PC-9 (cell line): ENCODE measurements around the gene KCNK4. TPM values are rescaled to one million over a fixed set of nuclear protein-coding genes. Genes with fewer than 3 reads are reported as not detected.

Experiments
- BruUV-seq: library from RNA; stranded (reverse); fragments of 400-500 nt; replicated peaks from 2 replicates; lab custom pipeline; 2021; lab: Mats Ljungman, UMichigan
- CTCF ChIA-PET: fragments of 300-600 bp; sonication (Branson Sonifier 250); formaldehyde crosslinking; loops from one replicate; lab custom pipeline; 2022; ENCODE audit warnings: antibody characterized with exemption; lab: Charles Lee
- POLR2A ChIA-PET: fragments of 300-600 bp; sonication (Branson Sonifier 250); formaldehyde crosslinking; loops from one replicate; lab custom pipeline; 2022; ENCODE audit warnings: antibody characterized with exemption; ENCODE audit not compliant: unreplicated experiment; lab: Charles Lee
- DNase-seq, 2 experiments: peaks; one replicate each; pipeline versions ENCODE4 v3.0.0 to v3.0.0-alpha.2; 2015 to 2022; ENCODE audit warnings: mixed read lengths in 1 of 2
- H2AFZ ChIP-seq: fragments of 200-600 bp; sonication (generic); 2 replicates; pipeline ENCODE4 v1.8.1; 2017; ENCODE audit warnings: antibody characterized with exemption
- H3F3A ChIP-seq: fragments of 200-600 bp; sonication (generic); 2 replicates; pipeline ENCODE4 v1.8.1; 2017; ENCODE audit warnings: antibody characterized with exemption, mild to moderate bottlenecking, low read depth; ENCODE audit not compliant: insufficient read depth
- H3K27ac ChIP-seq: fragments of 200-600 bp; sonication (generic); 2 replicates; pipeline ENCODE4 v1.6.1; 2016; ENCODE audit warnings: mixed run types
- H3K27me3 ChIP-seq: fragments of 200-600 bp; sonication (generic); 2 replicates; pipeline ENCODE4 v1.6.1; 2016; ENCODE audit warnings: low read depth, mixed run types; ENCODE audit not compliant: insufficient read depth
- H3K36me3 ChIP-seq: fragments of 200-600 bp; sonication (generic); 2 replicates; pipeline ENCODE4 v1.6.1; 2016; ENCODE audit warnings: low read depth, mixed run types
- H3K4me1 ChIP-seq: fragments of 200-600 bp; sonication (generic); replicated peaks from 2 replicates; pipeline ENCODE4 v1.6.1; 2016; ENCODE audit warnings: mixed run types; ENCODE audit not compliant: insufficient read depth
- H3K4me2 ChIP-seq: fragments of 200-600 bp; sonication (generic); 2 replicates; pipeline ENCODE4 v1.6.1; 2017; ENCODE audit warnings: mixed run types
- H3K4me3 ChIP-seq: fragments of 200-600 bp; sonication (generic); 2 replicates; pipeline ENCODE4 v1.6.1; 2016; ENCODE audit warnings: mixed run types
- H3K79me2 ChIP-seq: fragments of 200-600 bp; sonication (generic); 2 replicates; pipeline ENCODE4 v1.6.1; 2017; ENCODE audit warnings: low read depth, mixed run types
- H3K9me2 ChIP-seq: fragments of 200-600 bp; sonication (generic); 2 replicates; pipeline ENCODE4 v1.8.1; 2017; ENCODE audit warnings: mild to moderate bottlenecking; ENCODE audit not compliant: insufficient read depth
- H3K9me3 ChIP-seq: fragments of 200-600 bp; sonication (generic); 2 replicates; pipeline ENCODE4 v1.8.1; 2016; ENCODE audit warnings: low read depth; ENCODE audit not compliant: insufficient read depth
- H4K20me1 ChIP-seq: fragments of 200-600 bp; sonication (generic); 2 replicates; pipeline ENCODE4 v1.8.1; 2017; ENCODE audit not compliant: insufficient read depth
- CTCF ChIP-seq: fragments of 200-600 bp; sonication (generic); conservative IDR thresholded peaks from 2 replicates; pipeline ENCODE4 v1.6.1; 2017; ENCODE audit warnings: mixed run types, antibody characterized with exemption, mild to moderate bottlenecking, moderate library complexity
- EZH2 ChIP-seq: fragments of 200-600 bp; sonication (generic); IDR thresholded peaks from 2 replicates; pipeline ENCODE4 v1.8.0; 2017; ENCODE audit warnings: antibody characterized with exemption, low read depth
- intact Hi-C: fragments of 100-400 bp; cut with micrococcal nuclease; formaldehyde crosslinking; loops from one replicate; pipeline ENCODE4 v1.10.0; 2022; ENCODE audit not compliant: unreplicated experiment
- total RNA-seq: library from RNA; stranded (reverse); gene quantifications from 2 replicates; pipeline ENCODE4 v1.2.3, GENCODE V29; 2021

KCNK4 gene
- total RNA-seq, 1 experiment from 2014 or later = 0.57 TPM

DNA sequence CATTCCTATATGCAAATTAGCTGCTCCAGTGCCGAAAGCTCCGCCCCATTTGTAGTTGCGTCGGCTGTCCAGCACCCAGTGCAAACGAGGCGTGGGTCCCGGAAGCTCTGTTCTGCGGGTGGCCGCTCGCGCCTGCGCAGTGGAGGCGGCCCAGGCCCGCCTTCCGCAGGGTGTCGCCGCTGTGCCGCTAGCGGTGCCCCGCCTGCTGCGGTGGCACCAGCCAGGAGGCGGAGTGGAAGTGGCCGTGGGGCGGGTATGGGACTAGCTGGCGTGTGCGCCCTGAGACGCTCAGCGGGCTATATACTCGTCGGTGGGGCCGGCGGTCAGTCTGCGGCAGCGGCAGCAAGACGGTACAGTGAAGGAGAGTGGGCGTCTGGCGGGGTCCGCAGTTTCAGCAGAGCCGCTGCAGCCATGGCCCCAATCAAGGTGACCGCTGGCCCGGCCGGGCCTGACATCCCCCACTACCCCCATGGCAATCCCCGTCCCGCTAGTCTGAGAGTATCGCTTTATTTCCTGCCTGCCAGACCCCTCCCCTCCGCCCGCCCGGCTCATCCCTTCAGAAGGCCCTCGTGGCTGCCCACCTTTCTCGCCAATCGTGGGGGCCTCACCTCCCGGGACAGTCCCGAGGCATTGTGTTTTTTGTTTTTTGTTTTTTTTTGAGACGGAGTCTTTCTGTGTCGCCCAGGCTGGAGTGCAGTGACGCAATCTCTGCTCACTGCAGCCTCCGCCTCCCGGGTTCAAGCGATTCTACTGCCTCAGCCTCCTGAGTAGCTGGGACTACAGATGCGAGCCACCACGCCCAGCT is 27.1 kb downstream of the KCNK4 start, which contains the start of gene PRDX5:
Gene PRDX5, plus strand, starts transcription at position 161 of the 805 bp plus-strand sequence. Its CDS starts 95 bp downstream, at position 256.
- Histone ChIP-seq H3K79me2 (peaks cover 48% of the 10 kb centered on the region), H3K9me2 (no peaks in the 10 kb centered on the region), H3K9me3 (no peaks in the 10 kb centered on the region), H3F3A (peaks cover 65% of the 10 kb centered on the region), H2AFZ (peak within 1 kb of the TSS; percentile 71), H3K27me3 (no peaks in the 10 kb centered on the region), H3K27ac (peak within 1 kb of the TSS; percentile 87), H3K4me1 (peaks cover 47% of the 10 kb centered on the region), H4K20me1 (peaks cover 5% of the 10 kb centered on the region; the same call in 1 of the 2 replicates), H3K4me3 (peak within 1 kb of the TSS; percentile 69), H3K36me3 (peaks cover 7% of the 10 kb centered on the region; the same call in 1 of the 2 replicates), H3K4me2 (peak within 1 kb of the TSS; percentile 79)
- TF ChIP-seq CTCF = peak; percentile 39; the same call in 1 of the 2 replicates
- no peak for TF ChIP-seq EZH2
- ChIA-PET POLR2A (interaction anchor here (0.6 to 2.0 kb wide), 13 partner anchors 13 to 1653 kb away, joined by 3 to 38 read pairs (median 5); partner anchors contain the start of genes C11orf98, CSKMT, ESRRA and FKBP2), CTCF (interaction anchor here (0.5 to 2.7 kb wide), 22 partner anchors 13 to 425 kb away, joined by 3 to 87 read pairs (median 5); partner anchors contain the start of gene ESRRA)
- DNase-seq = peak; percentile 92 to 99
- intact Hi-C loops = loop anchor here (1.0 to 2.0 kb wide), 7 partner anchors 13 to 335 kb away; partner anchors contain the start of genes ESRRA and FKBP2
- BruUV-seq = no TSS peak

GRCh38 chr11:64318766-64319761 is 28.0 kb downstream of the KCNK4 start:
- CTCF ChIA-PET = interaction anchor here (0.6 to 2.4 kb wide), 4 partner anchors 13 to 425 kb away, joined by 3 to 55 read pairs (median 6); no protein-coding TSS in a partner anchor
- POLR2A ChIA-PET = interaction anchor here (2.0 kb wide), 1 partner anchor 36 kb away, joined by 38 read pairs; no protein-coding TSS in a partner anchor
- Histone ChIP-seq H3K27ac (peak overlapping the region; percentile 87), H3K79me2 (peaks cover 44% of the 10 kb centered on the region), H3K36me3 (peaks cover 7% of the 10 kb centered on the region; the same call in 1 of the 2 replicates), H3K4me1 (peaks cover 47% of the 10 kb centered on the region), H2AFZ (peak overlapping the region; percentile 70), H3K4me3 (peak overlapping the region; percentile 69), H3K27me3 (no peaks in the 10 kb centered on the region), H3K9me2 (no peaks in the 10 kb centered on the region), H3K9me3 (no peaks in the 10 kb centered on the region), H4K20me1 (peaks cover 5% of the 10 kb centered on the region; the same call in 1 of the 2 replicates), H3K4me2 (peak overlapping the region; percentile 79), H3F3A (peaks cover 56% of the 10 kb centered on the region)
- TF ChIP-seq CTCF (no peak), EZH2 (no peak)
- intact Hi-C loops = loop anchor here (1.0 to 2.0 kb wide), 4 partner anchors 14 to 334 kb away; partner anchors contain the start of gene ESRRA
- BruUV-seq = TSS peak; percentile 40
- peak in 1 of 2 experiments; percentile 37 for DNase-seq
